HG03439 (cell line): ENCODE results near the gene NLRP9.
"Not testable (repeated sequence)": the region's sequence is repeated elsewhere in the genome, so short reads cannot be mapped to it uniquely, and the experiment has no call there.

Experiments
- ATAC-seq: cut with Tn5 transposase; IDR thresholded peaks from one replicate; pipeline ENCODE4 v1.9.1; 2021; ENCODE audit warnings: mild to moderate bottlenecking, moderate library complexity; ENCODE audit not compliant: unreplicated experiment

Gene NLRP9

GRCh38 chr19:55738302-55738701, at the start of gene NLRP9:
TSS of gene NLRP9 (minus strand) at chr19:55738402. CDS start at chr19:55738374, 28 bp downstream.
- no peak for ATAC-seq

DNA sequence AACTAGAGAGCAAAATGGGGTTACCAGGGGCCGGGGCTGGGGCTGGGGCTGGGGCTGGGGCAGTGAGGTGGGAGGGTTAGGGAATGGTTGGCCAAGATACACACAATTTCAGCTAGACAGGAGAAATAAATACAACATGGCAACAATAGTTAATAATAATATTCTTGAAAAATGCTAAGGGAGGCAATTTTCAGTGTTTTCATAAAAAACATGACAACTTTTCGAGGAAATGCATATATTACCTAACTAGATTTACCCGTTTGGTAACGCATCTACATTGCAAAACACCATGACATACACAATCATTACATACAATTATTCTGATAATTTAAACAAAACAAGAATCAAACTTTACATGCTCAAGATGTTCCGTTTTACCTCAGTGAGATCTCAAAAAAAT, 42.9 kb upstream of the NLRP9 start:
- ATAC-seq, result no peak

DNA sequence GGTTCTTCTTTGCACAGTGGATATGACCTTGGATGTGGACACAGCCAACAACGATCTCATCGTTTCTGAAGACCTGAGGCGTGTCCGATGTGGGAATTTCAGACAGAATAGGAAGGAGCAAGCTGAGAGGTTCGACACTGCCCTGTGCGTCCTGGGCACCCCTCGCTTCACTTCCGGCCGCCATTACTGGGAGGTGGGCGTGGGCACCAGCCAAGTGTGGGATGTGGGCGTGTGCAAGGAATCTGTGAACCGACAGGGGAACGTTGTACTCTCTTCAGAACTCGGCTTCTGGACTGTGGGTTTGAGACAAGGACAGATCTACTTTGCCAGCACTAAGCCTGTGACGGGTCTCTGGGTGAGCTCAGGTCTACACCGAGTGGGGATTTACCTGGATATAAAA, 40.1 kb upstream of the NLRP9 start:
- no peak for ATAC-seq

DNA sequence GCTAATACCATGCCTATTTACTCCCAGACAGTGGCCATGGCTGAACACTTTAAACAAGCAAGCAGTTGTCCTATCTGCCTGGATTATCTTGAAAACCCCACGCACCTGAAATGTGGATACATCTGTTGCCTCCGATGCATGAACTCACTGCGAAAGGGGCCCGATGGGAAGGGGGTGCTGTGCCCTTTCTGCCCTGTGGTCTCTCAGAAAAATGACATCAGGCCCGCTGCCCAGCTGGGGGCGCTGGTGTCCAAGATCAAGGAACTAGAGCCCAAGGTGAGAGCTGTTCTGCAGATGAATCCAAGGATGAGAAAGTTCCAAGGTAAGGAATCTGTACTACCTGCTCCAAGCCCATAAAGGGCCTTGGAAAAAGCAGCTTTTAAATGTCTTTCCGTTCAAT, 39.3 kb upstream of the NLRP9 start:
- ATAC-seq, result no peak

DNA sequence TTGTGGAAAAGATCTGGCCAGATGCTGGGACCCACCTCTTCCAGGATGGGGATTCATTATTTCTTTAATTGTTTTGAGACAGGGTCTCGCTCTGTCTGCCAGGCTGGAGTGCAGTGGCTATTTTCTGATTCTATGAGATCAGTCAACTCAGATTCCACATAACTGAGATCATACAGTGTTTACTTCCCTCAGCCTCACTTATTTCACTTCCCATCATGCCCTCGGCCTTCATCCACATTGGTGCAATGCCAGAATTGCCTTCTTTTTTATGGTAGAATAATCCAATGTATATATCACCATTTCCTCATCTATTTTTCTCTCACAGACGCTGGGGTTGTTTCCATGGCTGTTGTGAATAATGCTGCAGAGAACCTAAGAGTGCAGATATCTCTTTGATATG, 31.4 kb upstream of the NLRP9 start:
- not testable (repeated sequence) for ATAC-seq

DNA sequence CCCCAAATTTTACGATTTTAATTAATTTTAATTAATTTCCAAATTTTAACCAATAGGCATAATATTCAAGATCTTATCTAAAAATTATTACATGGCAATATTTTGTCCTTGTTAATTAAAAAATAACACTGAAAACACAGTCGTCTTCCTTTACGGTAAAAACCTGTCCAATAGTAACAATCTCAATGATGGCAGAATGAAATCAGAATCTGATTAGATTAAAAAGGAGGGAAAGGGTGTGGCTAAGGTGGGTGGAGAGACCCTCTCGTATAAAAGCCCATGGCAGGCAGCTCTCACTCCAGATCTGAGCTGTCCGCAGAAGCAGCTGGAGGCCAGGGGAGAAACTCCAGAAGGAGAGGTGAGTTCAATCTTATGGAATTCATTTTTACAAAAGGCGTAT, 30.6 kb upstream of the NLRP9 start, which contains the start of gene RFPL4AL1:
TSS of gene RFPL4AL1 (plus strand) at position 301 of the 400 bp plus-strand sequence. CDS start 2,687 bp downstream, outside the sequence.
- ATAC-seq, result not testable (repeated sequence)

DNA sequence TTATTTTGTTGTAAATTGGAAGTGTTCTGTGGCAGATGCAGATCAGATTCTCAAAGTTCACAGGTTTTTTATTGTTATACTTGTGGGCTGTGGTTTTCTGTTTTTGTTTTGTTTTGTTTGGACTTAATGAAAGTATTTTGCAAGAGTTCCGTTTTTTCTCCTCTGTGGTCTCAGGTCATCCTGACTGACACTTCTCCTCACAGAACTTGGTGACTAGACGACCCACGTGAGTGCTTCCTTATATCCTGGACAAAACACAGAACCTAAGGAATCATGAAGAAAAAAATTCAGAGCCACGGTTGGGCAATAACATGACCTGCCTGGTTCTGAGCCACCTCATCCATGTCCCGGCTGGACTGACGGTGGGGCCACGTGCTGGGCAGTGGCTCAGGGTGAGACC, 28.3 kb upstream of the NLRP9 start:
- ATAC-seq, result no peak

DNA sequence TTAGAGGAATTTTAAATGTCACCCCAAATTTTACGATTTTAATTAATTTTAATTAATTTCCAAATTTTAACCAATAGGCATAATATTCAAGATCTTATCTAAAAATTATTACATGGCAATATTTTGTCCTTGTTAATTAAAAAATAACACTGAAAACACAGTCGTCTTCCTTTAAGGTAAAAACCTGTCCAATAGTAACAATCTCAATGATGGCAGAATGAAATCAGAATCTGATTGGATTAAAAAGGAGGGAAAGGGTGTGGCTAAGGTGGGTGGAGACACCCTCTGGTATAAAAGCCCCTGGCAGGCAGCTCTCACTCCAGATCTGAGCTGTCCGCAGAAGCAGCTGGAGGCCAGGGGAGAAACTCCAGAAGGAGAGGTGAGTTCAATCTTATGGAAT, 20.6 kb upstream of the NLRP9 start, which contains the start of gene RFPL4A:
TSS of gene RFPL4A (plus strand) at position 301 of the 400 bp plus-strand sequence. CDS start 2,704 bp downstream, outside the sequence.
- not testable (repeated sequence) for ATAC-seq

DNA sequence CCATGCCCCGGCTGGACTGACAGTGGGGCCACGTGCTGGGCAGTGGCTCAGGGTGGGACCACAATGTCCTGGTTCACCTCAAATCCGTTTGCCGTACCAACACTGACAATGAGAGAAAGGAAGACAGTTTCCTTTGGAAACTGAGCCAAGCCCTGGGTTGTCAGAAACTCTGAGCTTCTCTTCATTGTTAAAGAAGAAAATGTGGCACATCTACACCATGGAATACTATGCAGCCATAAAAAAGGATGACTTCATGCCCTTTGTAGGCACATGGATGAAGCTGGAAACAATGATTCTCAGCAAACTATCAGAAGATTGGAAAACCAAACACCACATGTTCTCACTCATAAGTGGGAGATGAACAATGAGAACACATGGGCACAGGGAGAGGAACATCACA, 18.6 kb upstream of the NLRP9 start:
- not testable (repeated sequence) for ATAC-seq

GRCh38 chr19:55753401-55753800, 15.2 kb upstream of the NLRP9 start:
- no peak for ATAC-seq

- no peak for ATAC-seq
Measured at GRCh38 chr19:55750715-55751114, 12.5 kb upstream of the NLRP9 start.

DNA sequence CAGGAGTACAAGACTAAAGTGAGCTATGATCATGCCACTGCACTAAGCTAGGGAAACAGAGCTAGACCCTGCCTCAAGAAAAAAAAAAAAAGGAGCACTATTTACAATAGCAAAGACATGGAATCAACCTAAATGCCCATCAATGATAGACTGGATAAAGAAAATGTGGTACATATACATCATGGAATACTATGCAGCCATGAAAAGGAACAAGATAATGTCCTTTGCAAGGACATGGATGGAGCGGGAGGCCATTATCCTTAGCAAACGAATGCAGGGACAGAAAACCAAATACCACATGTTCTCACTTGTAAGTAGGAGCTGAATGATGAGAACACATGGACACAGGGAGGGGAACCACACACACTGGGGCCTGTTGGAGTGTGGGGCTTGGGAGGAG, 7.8 kb downstream of the NLRP9 start:
- not testable (repeated sequence) for ATAC-seq

GRCh38 chr19:55723491-55723890, 14.7 kb downstream of the NLRP9 start:
- no peak for ATAC-seq

DNA sequence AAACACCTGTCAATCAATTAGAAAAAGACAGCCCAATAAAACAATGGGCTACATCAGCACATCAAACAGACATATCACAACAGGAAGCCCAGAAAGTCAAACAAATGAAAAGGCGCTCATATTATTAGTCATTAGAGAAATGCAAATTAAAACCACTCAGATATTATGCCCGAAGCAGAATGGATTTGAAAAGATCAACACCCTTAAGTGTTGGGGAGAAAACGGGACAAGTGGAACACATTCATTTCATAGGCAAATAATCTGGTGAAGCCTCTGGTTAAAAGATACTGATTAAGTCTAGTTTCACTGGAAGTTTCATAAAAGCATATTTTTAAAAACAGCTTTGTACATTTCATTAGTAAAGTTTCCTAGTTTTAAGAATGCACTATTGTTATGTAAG, 17.4 kb downstream of the NLRP9 start:
- ATAC-seq, result no peak

GRCh38 chr19:55720214-55720746, 17.9 kb downstream of the NLRP9 start:
- ATAC-seq, result no peak

DNA sequence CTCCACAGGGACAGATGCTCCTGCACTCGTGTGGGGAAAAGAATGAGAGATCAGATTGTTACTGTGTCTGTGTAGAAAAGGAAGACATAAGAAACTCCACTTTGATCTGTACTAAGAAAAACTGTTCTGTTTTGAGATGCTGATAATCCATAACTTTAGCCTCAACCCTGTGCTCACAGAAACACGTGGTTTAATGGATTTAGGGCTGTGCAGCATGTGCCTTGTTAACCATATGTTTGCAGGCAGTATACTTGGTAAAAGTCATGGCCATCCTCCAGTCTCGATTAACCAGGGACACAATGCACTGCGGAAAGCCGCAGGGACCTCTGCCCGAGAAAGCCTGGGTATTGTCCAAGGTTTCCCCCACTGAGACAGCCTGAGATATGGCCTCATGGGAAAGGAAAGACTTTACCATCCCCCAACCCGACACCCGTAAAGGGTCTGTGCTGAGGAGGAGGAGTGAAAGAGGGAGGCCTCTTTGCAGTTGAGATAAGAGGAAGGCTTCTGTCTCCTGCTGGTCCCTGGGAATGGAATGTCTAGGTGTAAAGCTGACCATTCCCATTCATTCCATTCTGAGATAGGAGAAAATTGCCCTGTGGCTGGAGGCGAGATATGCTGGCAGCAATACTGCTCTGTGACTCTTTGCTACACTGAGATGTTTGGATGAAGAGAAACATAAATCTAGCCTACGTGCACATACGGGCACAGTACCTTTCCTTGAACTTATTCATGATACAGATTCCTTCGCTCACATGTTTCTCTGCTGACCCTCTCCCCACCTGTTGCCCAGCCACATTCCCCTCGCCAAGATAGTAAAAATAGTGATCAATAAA, 20.1 kb downstream of the NLRP9 start:
- ATAC-seq, result not testable (repeated sequence)

- no peak for ATAC-seq
Measured at GRCh38 chr19:55717251-55717650, 21.0 kb downstream of the NLRP9 start.

DNA sequence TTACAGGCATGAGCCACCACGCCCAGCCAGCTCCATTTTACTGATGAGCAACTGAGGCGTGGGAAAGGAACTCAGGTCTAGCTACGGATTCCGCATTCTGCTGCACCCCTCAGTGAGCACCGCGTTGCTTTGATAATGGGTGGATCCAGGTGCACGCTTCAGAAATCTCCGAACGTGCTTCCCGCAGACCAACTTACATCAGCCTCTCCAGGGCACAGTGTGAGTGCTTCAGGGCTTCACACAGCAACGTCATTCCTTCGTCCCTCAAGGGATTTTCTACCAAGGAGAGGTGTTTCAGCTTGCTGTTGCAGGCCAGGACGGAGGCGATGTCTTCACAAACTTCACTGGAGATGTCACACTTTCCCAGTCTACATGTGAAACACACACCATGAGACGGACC, 21.7 kb downstream of the NLRP9 start:
- ATAC-seq, result no peak

- no peak for ATAC-seq
Measured at GRCh38 chr19:55712804-55713631, 25.2 kb downstream of the NLRP9 start.

- ATAC-seq, result no peak
Measured at GRCh38 chr19:55711719-55712118, 26.5 kb downstream of the NLRP9 start.

DNA sequence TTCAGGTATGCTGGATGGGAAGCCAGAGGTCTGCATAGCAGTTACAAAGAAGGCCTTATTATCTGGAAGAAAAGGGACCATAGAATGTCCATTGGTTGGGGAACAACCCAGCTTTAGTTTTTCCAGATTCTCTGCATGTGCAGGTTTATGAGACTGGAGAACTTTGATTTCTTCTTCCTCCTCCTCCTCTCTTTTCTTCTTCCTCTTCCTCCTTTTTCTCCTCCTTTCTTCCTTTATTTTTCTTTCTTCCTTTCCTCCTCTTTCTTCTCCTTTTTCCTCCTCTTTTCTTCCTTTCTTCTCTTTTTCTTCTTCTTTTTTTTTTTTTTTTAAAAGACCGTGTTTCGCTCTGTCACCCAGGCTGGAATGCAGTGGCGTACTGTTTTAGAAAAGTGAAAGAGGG, 32.2 kb downstream of the NLRP9 start:
- no peak for ATAC-seq
